Common myeloid progenitor, CD34-positive (primary cell): ENCODE measurements around the gene CHD9NB. TPM values are rescaled to one million over a fixed set of nuclear protein-coding genes. Genes with fewer than 3 reads are reported as not detected.

Experiments used
- CTCF ChIA-PET: fragments of 350-600 bp; sonication (Branson Sonifier 250); formaldehyde crosslinking; loops from one replicate; lab custom pipeline; 2021; ENCODE audit warnings: antibody characterized with exemption; lab: Charles Lee
- POLR2A ChIA-PET: fragments of 350-600 bp; sonication (Branson Sonifier 250); formaldehyde crosslinking; loops from one replicate; lab custom pipeline; 2021; ENCODE audit warnings: antibody characterized with exemption; lab: Charles Lee
- DNase-seq, 3 donors: peaks; one replicate each; pipeline versions ENCODE4 v3.0.0 to v3.0.0-alpha.2; 2013
- H3K27ac ChIP-seq, 2 experiments: 1 replicate in 1 of 2; 2 replicates in 1 of 2; pipeline ENCODE4 v1.7.0; 2013; ENCODE audit warnings: inconsistent platforms in 2 of 2, low read length in 2 of 2, mild to moderate bottlenecking in 2 of 2, low read depth in 1 of 2, moderate library complexity in 1 of 2; ENCODE audit not compliant: severe bottlenecking in 2 of 2, insufficient read depth in 1 of 2, poor library complexity in 1 of 2
- H3K27me3 ChIP-seq, 5 experiments: replicated peaks in 2 of 5; 1 replicate in 3 of 5; 2 replicates in 2 of 5; pipeline versions ENCODE4 v1.6.1 to v1.7.0; 2013; ENCODE audit warnings: low read length in 4 of 5, mild to moderate bottlenecking in 2 of 5, moderate library complexity in 2 of 5, inconsistent platforms in 1 of 5; ENCODE audit not compliant: insufficient read depth in 5 of 5, control insufficient read depth in 4 of 5
- H3K36me3 ChIP-seq, 4 experiments: 1 replicate in 2 of 4; 2 replicates in 2 of 4; pipeline versions ENCODE4 v1.6.1 to v1.7.0; 2013; ENCODE audit warnings: low read length in 3 of 4, control low read depth in 1 of 4, mild to moderate bottlenecking in 1 of 4; ENCODE audit not compliant: control insufficient read depth in 4 of 4, insufficient read depth in 4 of 4
- H3K4me1 ChIP-seq, 4 experiments: 1 replicate in 3 of 4; 2 replicates in 1 of 4; pipeline versions ENCODE4 v1.6.1 to v1.7.1; 2013; ENCODE audit warnings: low read length in 3 of 4, mild to moderate bottlenecking in 3 of 4, control low read depth in 1 of 4, inconsistent platforms in 1 of 4, moderate library complexity in 1 of 4; ENCODE audit not compliant: control insufficient read depth in 4 of 4, insufficient read depth in 4 of 4; ENCODE audit errors: control extremely low read depth in 1 of 4
- H3K4me3 ChIP-seq, 7 experiments: 1 replicate in 4 of 7; 2 replicates in 3 of 7; pipeline versions ENCODE4 v1.5.1 to v1.7.0; 2013; ENCODE audit warnings: mild to moderate bottlenecking in 7 of 7, low read length in 6 of 7, moderate library complexity in 6 of 7, inconsistent platforms in 2 of 7, low read depth in 2 of 7, control low read depth in 1 of 7; ENCODE audit not compliant: insufficient read depth in 4 of 7, control insufficient read depth in 1 of 7; ENCODE audit errors: extremely low read depth in 1 of 7
- H3K9me3 ChIP-seq, 5 experiments: 1 replicate in 4 of 5; 2 replicates in 1 of 5; pipeline versions ENCODE4 v1.6.1 to v1.7.1; 2013; ENCODE audit warnings: low read length in 4 of 5, mild to moderate bottlenecking in 2 of 5, inconsistent platforms in 1 of 5, low read depth in 1 of 5, moderate library complexity in 1 of 5; ENCODE audit not compliant: control insufficient read depth in 4 of 5, insufficient read depth in 2 of 5; ENCODE audit errors: control extremely low read depth in 1 of 5
- WGBS: methylation state at CpG from one replicate; pipeline ENCODE4 v1.1.5; 2013; ENCODE audit not compliant: insufficient coverage; 5-methylcytosine and 5-hydroxymethylcytosine counted together
- polyA plus RNA-seq: library from polyadenylated mRNA; unstranded; fragments of 120-200 nt; gene quantifications from one replicate; pipeline ENCODE4 v1.2.1, GENCODE V29; 2013

Gene CHD9NB
- polyA plus RNA-seq, result not detected

DNA sequence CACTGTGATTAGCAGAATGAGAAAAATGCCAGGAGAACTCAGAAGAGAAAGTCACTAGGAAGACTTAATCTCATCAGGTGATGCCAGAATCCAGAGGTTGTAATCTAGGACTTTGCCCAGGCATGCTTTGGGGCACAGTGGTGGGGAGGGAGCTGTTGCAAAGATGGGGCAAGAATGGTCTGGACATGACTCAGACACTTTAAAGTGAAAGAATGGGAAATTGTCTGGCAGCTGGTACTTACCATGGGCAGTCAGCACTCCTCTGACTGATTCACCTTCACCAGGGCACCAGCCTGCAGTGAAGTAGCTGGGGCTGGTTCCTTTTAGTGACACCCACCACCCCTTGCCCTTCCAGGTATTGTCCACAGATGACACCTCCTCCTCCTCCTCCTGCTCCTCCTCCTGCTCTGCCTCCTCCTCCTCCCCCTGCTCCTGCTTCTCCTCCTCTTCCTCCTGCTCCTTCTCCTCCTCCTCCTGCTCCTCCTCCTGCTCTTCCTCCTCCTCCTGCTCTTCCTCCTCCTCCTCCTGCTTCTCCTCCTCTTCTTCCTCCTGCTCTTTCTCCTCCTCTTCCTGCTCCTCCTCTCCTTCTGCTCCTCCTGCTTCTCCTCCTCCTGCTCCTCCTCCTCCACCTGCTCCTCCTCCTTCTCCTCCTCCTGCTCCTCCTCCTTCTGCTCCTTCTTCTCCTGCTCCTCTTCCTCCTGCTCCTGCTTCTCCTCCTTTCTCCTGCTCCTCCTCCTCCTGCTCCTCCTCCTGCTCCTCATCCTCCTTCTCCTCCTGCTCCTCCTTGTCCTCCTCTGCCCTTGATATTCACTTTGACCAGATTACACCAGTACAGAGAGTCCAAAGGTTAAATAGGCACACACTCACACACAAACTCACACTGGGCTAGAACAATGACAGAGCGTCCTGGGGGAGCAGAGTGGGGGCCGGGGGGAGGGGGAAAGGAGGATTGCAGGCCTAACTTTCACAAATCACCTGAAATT is at the start of gene CHD9NB:
TSS of gene CHD9NB (minus strand) at position 379 of the 983 bp plus-strand sequence. CDS start 8,739 bp downstream, outside the sequence.
- H3K9me3 ChIP-seq, result no peaks in the 10 kb centered on the region
- H3K36me3 ChIP-seq, result no peaks in the 10 kb centered on the region
- ChIA-PET CTCF (interaction anchor here (0.8 to 7.8 kb wide), 7 partner anchors 8 to 165 kb away, joined by 3 to 73 read pairs (median 40); no protein-coding TSS in a partner anchor), POLR2A (no interaction called here)
- DNase-seq, result peak; percentile 21 to 68 (median 57)
- no peak within 1 kb of the TSS for H3K4me3 ChIP-seq
- peaks cover 3 to 35% (median 25%) of the 10 kb centered on the region in 4 experiments for H3K4me1 ChIP-seq
- WGBS, result no CpG with 5 or more reads among the region's 2 CpGs
- H3K27me3 ChIP-seq, result no peaks in the 10 kb centered on the region
- no peak within 1 kb of the TSS for H3K27ac ChIP-seq

DNA sequence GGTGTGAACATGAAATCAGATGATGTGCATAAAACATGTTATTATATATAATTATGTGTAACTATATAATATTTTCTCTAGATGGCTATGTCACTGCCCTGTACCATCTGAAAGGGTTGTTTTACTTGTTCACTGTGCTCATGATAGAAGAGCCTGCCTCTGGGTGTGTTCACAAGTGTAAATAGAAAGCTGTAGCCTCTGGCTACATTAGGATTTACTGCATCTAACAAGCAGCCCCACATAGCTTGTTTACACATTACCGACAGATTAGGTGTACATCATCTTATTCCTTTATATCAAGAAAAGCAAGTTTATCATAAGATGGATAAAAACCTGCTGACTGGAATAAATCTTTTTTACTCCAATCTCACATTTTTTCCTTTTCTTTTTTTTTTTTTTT is 48.2 kb upstream of the CHD9NB start:
- no peaks in the 10 kb centered on the region for H3K36me3 ChIP-seq
- DNase-seq, result no peak
- no peaks in the 10 kb centered on the region for H3K27me3 ChIP-seq
- CTCF ChIA-PET, result interaction anchor here (0.6 to 7.4 kb wide), 5 partner anchors 12 to 44 kb away, joined by 3 to 61 read pairs (median 23); partner anchors contain the start of gene CHD9
- H3K27ac ChIP-seq, result peak overlapping the region in 1 of 2 experiments; percentile 25
- POLR2A ChIA-PET, result interaction anchor here (1.9 kb wide), 1 partner anchor 10 kb away, joined by 11 read pairs; no protein-coding TSS in a partner anchor
- H3K4me3 ChIP-seq, result no peak overlapping the region
- H3K9me3 ChIP-seq, result no peaks in the 10 kb centered on the region
- 100% methylated on average over 1 of the region's 1 CpG for WGBS
- peaks cover 10 to 40% (median 34%) of the 10 kb centered on the region in 4 experiments for H3K4me1 ChIP-seq

DNA sequence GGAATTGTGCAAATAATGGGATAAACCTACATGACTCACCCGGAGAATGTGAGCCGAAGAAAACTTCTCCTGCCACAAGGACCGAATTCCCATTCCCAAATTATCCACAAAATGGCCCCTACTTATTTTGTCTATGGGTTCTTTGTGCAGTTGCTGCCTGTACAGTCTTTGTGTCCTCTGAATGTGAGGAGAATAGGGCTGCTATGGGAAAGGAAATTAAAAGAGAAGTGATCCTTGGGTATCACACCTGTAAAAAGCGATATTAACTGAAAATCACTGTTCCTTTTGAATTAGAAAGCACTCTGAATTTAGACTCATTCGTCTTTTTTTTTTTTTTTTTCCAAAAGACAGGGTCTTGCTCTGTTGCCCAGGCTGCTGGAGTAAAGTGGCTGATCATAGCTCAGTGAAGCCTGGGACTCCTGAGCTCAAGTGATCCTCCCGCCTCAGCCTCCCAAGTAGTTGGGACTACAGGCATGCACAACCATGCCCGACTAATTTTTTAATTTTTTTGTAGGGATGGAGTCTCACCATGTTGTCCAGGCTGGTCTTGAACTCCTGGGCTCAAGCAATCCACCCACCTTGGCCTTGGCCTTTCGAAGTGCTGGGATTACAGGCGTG is 47.5 kb upstream of the CHD9NB start:
- no peaks in the 10 kb centered on the region for H3K9me3 ChIP-seq
- DNase-seq, result no peak
- H3K27me3 ChIP-seq, result no peaks in the 10 kb centered on the region
- H3K27ac ChIP-seq, result peak overlapping the region; percentile 25 to 90
- CTCF ChIA-PET, result interaction anchor here (0.8 to 7.4 kb wide), 11 partner anchors 9 to 60 kb away, joined by 3 to 61 read pairs (median 8); partner anchors contain the start of gene CHD9
- POLR2A ChIA-PET, result interaction anchor here (1.0 to 2.6 kb wide), 5 partner anchors 10 to 45 kb away, joined by 3 to 28 read pairs (median 10); partner anchors contain the start of gene CHD9
- H3K36me3 ChIP-seq, result no peaks in the 10 kb centered on the region
- H3K4me1 ChIP-seq, result peaks cover 10 to 40% (median 34%) of the 10 kb centered on the region in 4 experiments
- 86% methylated on average over 4 of the region's 9 CpGs for WGBS
- peak overlapping the region in 6 of 7 experiments; percentile 49 to 77 (median 70) for H3K4me3 ChIP-seq

DNA sequence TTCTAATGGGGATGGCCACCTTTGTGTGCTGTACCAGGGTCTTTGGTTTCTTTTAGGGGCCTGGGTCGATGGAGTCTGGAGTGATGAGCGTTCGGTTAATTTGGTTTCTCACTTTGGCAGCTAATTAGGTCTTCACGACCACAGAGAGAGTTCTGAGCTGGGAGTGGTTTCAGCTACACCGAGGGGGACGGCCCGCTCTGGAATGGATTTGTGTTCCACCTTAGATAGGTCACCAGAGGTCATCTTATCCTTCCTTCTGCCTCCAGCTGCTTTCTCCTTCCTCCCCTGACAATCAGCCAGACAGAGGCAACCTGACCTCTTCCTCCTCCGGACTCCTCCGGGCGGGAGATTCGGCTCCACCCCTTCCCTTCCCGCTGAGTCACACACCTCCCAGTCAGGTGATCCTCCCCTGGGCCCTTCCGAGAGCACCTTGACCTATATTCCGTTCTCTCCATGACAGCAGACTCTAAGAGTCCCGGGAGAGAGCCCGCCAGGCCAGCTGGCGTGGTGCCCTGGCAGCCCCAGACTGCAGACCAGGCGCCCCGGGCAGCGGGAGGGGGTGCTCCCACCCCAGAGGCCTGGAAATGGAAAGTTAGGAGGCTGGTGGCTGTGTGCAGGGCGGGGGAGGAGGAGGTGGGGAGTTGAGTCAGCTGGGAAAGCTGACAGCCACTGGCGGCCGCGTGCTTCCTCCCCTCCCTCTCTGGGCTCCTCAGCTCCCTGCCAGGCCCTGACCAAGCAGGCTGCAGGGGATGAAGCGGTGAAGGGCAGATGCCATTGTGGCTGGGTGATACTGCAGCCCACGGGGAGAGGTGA is 46.8 kb upstream of the CHD9NB start:
- H3K4me3 ChIP-seq, result peak overlapping the region; percentile 21 to 77 (median 63)
- H3K9me3 ChIP-seq, result no peaks in the 10 kb centered on the region
- peak overlapping the region; percentile 80 to 90 for H3K27ac ChIP-seq
- POLR2A ChIA-PET, result interaction anchor here (0.8 to 2.6 kb wide), 8 partner anchors 8 to 44 kb away, joined by 3 to 28 read pairs (median 7); partner anchors contain the start of gene CHD9
- CTCF ChIA-PET, result interaction anchor here (0.8 to 7.4 kb wide), 18 partner anchors 9 to 121 kb away, joined by 3 to 61 read pairs (median 4); partner anchors contain the start of gene CHD9
- peaks cover 10 to 40% (median 36%) of the 10 kb centered on the region in 4 experiments for H3K4me1 ChIP-seq
- H3K36me3 ChIP-seq, result no peaks in the 10 kb centered on the region
- WGBS, result 0% methylated on average over 18 of the region's 26 CpGs
- peak; percentile 51 to 93 (median 89) for DNase-seq
- no peaks in the 10 kb centered on the region for H3K27me3 ChIP-seq

DNA sequence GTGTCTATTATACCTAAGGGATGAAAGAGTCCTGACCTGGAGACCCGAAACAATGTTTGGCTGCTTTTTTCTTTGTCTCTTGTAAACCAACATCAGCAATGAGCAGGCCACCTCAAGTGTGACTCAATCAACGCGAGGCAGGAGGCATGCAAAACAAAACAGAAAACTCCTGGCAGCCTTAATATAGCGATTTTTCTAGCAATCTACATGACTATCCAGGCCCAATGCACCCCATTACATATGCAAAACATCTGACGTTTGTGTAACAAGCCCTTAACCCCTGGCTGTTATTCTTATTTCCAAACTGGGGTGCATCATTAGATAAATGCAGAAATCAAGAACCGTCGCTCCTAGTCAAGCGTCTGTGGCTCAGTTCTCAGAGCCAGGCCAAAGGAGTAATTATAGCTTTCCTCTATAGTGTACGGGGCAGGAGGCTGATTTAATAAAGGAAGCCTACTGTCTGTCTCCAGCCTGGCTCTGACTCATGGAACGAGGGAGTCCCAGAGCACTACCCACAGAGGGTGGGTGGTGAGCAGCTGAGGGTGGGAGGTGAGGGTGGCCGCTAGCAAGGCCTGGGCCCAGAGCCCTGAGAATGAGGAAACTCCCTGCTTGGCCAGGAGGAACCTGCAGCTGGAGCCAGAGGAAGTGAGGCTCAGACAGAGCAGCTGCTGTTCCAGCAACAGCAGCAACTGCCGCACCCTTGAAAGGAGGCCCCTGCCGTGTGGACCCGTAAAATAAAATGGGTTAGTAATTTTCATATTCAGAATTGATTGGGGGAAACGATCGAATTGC is 46.0 kb upstream of the CHD9NB start:
- DNase-seq, result peak; percentile 86 to 99 (median 97)
- 26% methylated on average over 15 of the region's 16 CpGs for WGBS

More for the DNA sequence above, 46.0 kb upstream of the CHD9NB start:
- Histone ChIP-seq H3K9me3 (no peaks in the 10 kb centered on the region), H3K4me1 (peaks cover 13 to 48% (median 43%) of the 10 kb centered on the region in 4 experiments), H3K27ac (peak overlapping the region; percentile 80 to 90), H3K4me3 (peak overlapping the region; percentile 21 to 77 (median 63)), H3K27me3 (no peaks in the 10 kb centered on the region), H3K36me3 (no peaks in the 10 kb centered on the region)
- POLR2A ChIA-PET, result interaction anchor here (0.6 to 2.6 kb wide), 7 partner anchors 9 to 43 kb away, joined by 3 to 28 read pairs (median 4); partner anchors contain the start of gene CHD9
- CTCF ChIA-PET, result interaction anchor here (0.8 to 7.4 kb wide), 16 partner anchors 10 to 122 kb away, joined by 3 to 61 read pairs (median 4); partner anchors contain the start of gene CHD9
